GM12878 (cell line): Measurements from ENCODE around the gene SPATA3. TPM values are rescaled to one million over a fixed set of nuclear protein-coding genes. Genes with fewer than 3 reads are reported as not detected.

Experiments
- BCL11A ChIP-seq: IDR thresholded peaks from 2 replicates; pipeline ENCODE4 v1.6.1; 2011; ENCODE audit warnings: low read depth, low read length
- CBFB ChIP-seq: IDR thresholded peaks from 2 replicates; pipeline ENCODE4 v1.6.1; 2016; ENCODE audit warnings: antibody characterized with exemption, low read depth
- ETV6 ChIP-seq, 2 experiments: fragments of 450-650 bp in 1 of 2; IDR thresholded peaks in 1 of 2; conservative IDR thresholded peaks in 1 of 2; 2 replicates each; pipeline ENCODE4 v1.6.1; 2014; ENCODE audit warnings: antibody characterized with exemption in 1 of 2, borderline replicate concordance in 1 of 2, low read depth in 1 of 2, mild to moderate bottlenecking in 1 of 2, moderate library complexity in 1 of 2
- FOXM1 ChIP-seq: IDR thresholded peaks from 2 replicates; pipeline ENCODE4 v1.6.1; 2012; ENCODE audit warnings: low read depth, mild to moderate bottlenecking, inconsistent platforms, low read length, moderate library complexity
- HCFC1 ChIP-seq: fragments of 150-350 bp; IDR thresholded peaks from 2 replicates; pipeline ENCODE4 v1.6.1; 2014; ENCODE audit warnings: low read length
- POU2F2 ChIP-seq: IDR thresholded peaks from 3 replicates; pipeline ENCODE4 v1.6.1; 2011; ENCODE audit warnings: low read depth, mild to moderate bottlenecking, low read length, borderline replicate concordance
- RB1 ChIP-seq: fragments of 450-650 bp; formaldehyde crosslinking; IDR thresholded peaks from 2 replicates; pipeline ENCODE4 v1.6.1; 2017; ENCODE audit warnings: mild to moderate bottlenecking, borderline replicate concordance
- SMC3 ChIP-seq: IDR thresholded peaks from 2 replicates; pipeline ENCODE4 v1.6.1; 2011; ENCODE audit warnings: low read length, improper control_type of control experiment, borderline replicate concordance
- SREBF1 ChIP-seq: IDR thresholded peaks from 2 replicates; pipeline ENCODE4 v1.6.1; 2012; ENCODE audit warnings: mild to moderate bottlenecking, low read length
- ZNF207 ChIP-seq: fragments of 450-650 bp; IDR thresholded peaks from 2 replicates; pipeline ENCODE4 v1.6.1; 2014; ENCODE audit warnings: antibody characterized with exemption, mild to moderate bottlenecking, borderline replicate concordance
- ZNF687 ChIP-seq: fragments of 450-650 bp; IDR thresholded peaks from 2 replicates; pipeline ENCODE4 v1.6.1; 2017; ENCODE audit warnings: mild to moderate bottlenecking, moderate library complexity
- polyA plus RNA-seq, 11 experiments: library from polyadenylated mRNA; depleted of rRNA in 4 of 11; unstranded in 6 of 11; stranded (reverse) in 5 of 11; fragments of >200 nt; fragmentation: Nextera tagmentation in 4 of 11; fragmentation: Illumina TruSeq in 1 of 11; extraction: Ambion mirVana in 4 of 11; extraction: Trizol in 1 of 11; gene quantifications; 1 replicate in 1 of 11; 2 replicates in 10 of 11; pipeline versions ENCODE4 v1.2.1 to v1.2.3, GENCODE V29; 2011 to 2016; ENCODE audit warnings: inconsistent platforms in 2 of 11, missing spikeins in 2 of 11, low read depth in 1 of 11
- total RNA-seq, 4 experiments: library from RNA; depleted of rRNA in 3 of 4; stranded (reverse); fragments of >200 nt in 3 of 4; fragmentation: Illumina TruSeq in 1 of 4; extraction: Trizol in 1 of 4; gene quantifications; 2 replicates each; pipeline versions ENCODE4 v1.2.1 to v1.2.3, GENCODE V29; 2013 to 2021
- TF ChIP-seq, protein P1 (sequence below): IDR thresholded peaks from 2 replicates; pipeline ENCODE4 v1.6.1; 2012; ENCODE audit warnings: low read length, inconsistent platforms
- TF ChIP-seq, protein P2 (sequence below): IDR thresholded peaks from 2 replicates; pipeline ENCODE4 v1.6.1; 2012; ENCODE audit warnings: improper control_type of control experiment, low read depth, low read length; ENCODE audit not compliant: insufficient replicate concordance
- TF ChIP-seq, protein P3 (sequence below): IDR thresholded peaks from 2 replicates; pipeline ENCODE4 v1.6.1; 2012; ENCODE audit warnings: mild to moderate bottlenecking, low read depth, low read length

SPATA3 gene
- total and polyA plus RNA-seq, 10 of the 15 experiments (the other 5 are each of a cell fraction or from before 2014, with no cell fraction given) = not detected

DNA sequence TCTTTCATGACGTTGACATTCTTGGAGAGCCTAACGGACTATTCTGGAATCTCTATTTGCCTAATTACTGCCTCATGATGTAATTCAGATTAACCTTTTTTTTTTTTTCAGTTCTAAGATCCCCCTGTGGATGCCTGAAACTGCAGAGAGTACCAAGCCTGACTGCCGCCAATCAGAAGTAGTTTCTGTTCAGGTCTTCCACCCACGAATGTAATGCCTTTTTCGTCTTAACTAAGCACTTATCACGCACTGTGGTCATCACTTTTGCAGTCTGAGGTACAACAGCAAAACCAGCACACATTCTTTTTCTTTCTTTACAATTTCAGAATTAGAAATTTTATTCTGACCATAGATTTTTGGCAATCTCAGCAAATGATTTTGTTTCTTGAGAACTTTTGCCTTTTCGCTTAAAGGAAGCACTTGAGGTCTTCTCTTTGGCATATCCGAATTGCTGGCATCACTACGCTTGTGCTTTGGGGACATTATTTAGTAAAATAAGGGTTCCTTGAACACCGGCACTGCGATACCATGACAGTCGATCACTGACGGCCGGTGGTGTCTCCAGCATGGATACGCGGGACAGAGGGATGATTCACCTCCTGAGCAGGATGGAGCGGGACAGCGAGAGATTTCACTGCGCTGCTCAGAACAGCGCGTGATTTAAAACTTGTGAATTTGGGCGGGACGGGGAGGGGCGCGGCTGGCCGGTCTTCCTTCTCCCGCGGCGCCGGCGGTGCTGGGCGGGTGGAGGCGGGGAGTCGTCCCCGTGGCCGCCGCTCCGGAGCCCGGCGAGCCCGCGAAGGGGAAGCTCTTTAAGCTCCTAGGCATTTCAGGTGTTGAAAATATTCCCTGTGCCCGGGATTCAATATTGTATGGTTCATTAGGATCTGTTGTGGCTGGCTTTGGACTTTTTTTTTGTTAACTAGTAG lies 38.8 kb upstream of the SPATA3 start (continued):
- TF ChIP-seq ZNF687 (peak; percentile 39; the same call in 1 of the 2 replicates), RB1 (peak; percentile 54; the same call in 1 of the 2 replicates), CBFB (peak; percentile 91), SREBF1 (no peak), ETV6 (conservative IDR thresholded peaks at IDR 0.05 in 1 of 2, IDR thresholded peaks at IDR 0.05 in 1 of 2; ENCODE audit: borderline replicate concordance in 1 of 2, low read depth in 1 of 2) (peak in 1 of 2 experiments; percentile 51; a peak in 1 of 4 replicates), HCFC1 (no peak), SMC3 (no peak), POU2F2 (peak; percentile 92), FOXM1 (no peak), BCL11A (peak; percentile 95), ZNF207 (no peak)
- TF ChIP-seq, protein P1, sequence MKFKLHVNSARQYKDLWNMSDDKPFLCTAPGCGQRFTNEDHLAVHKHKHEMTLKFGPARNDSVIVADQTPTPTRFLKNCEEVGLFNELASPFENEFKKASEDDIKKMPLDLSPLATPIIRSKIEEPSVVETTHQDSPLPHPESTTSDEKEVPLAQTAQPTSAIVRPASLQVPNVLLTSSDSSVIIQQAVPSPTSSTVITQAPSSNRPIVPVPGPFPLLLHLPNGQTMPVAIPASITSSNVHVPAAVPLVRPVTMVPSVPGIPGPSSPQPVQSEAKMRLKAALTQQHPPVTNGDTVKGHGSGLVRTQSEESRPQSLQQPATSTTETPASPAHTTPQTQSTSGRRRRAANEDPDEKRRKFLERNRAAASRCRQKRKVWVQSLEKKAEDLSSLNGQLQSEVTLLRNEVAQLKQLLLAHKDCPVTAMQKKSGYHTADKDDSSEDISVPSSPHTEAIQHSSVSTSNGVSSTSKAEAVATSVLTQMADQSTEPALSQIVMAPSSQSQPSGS = no peak
- TF ChIP-seq, protein P2, sequence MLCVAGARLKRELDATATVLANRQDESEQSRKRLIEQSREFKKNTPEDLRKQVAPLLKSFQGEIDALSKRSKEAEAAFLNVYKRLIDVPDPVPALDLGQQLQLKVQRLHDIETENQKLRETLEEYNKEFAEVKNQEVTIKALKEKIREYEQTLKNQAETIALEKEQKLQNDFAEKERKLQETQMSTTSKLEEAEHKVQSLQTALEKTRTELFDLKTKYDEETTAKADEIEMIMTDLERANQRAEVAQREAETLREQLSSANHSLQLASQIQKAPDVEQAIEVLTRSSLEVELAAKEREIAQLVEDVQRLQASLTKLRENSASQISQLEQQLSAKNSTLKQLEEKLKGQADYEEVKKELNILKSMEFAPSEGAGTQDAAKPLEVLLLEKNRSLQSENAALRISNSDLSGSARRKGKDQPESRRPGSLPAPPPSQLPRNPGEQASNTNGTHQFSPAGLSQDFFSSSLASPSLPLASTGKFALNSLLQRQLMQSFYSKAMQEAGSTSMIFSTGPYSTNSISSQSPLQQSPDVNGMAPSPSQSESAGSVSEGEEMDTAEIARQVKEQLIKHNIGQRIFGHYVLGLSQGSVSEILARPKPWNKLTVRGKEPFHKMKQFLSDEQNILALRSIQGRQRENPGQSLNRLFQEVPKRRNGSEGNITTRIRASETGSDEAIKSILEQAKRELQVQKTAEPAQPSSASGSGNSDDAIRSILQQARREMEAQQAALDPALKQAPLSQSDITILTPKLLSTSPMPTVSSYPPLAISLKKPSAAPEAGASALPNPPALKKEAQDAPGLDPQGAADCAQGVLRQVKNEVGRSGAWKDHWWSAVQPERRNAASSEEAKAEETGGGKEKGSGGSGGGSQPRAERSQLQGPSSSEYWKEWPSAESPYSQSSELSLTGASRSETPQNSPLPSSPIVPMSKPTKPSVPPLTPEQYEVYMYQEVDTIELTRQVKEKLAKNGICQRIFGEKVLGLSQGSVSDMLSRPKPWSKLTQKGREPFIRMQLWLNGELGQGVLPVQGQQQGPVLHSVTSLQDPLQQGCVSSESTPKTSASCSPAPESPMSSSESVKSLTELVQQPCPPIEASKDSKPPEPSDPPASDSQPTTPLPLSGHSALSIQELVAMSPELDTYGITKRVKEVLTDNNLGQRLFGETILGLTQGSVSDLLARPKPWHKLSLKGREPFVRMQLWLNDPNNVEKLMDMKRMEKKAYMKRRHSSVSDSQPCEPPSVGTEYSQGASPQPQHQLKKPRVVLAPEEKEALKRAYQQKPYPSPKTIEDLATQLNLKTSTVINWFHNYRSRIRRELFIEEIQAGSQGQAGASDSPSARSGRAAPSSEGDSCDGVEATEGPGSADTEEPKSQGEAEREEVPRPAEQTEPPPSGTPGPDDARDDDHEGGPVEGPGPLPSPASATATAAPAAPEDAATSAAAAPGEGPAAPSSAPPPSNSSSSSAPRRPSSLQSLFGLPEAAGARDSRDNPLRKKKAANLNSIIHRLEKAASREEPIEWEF = no peak
- TF ChIP-seq, protein P3, sequence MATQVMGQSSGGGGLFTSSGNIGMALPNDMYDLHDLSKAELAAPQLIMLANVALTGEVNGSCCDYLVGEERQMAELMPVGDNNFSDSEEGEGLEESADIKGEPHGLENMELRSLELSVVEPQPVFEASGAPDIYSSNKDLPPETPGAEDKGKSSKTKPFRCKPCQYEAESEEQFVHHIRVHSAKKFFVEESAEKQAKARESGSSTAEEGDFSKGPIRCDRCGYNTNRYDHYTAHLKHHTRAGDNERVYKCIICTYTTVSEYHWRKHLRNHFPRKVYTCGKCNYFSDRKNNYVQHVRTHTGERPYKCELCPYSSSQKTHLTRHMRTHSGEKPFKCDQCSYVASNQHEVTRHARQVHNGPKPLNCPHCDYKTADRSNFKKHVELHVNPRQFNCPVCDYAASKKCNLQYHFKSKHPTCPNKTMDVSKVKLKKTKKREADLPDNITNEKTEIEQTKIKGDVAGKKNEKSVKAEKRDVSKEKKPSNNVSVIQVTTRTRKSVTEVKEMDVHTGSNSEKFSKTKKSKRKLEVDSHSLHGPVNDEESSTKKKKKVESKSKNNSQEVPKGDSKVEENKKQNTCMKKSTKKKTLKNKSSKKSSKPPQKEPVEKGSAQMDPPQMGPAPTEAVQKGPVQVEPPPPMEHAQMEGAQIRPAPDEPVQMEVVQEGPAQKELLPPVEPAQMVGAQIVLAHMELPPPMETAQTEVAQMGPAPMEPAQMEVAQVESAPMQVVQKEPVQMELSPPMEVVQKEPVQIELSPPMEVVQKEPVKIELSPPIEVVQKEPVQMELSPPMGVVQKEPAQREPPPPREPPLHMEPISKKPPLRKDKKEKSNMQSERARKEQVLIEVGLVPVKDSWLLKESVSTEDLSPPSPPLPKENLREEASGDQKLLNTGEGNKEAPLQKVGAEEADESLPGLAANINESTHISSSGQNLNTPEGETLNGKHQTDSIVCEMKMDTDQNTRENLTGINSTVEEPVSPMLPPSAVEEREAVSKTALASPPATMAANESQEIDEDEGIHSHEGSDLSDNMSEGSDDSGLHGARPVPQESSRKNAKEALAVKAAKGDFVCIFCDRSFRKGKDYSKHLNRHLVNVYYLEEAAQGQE = 0 out of 2 replicates have a peak, but pooled peaks have one; percentile 36
